ENCODE data around the gene SST. TPM values are rescaled to one million over a fixed set of nuclear protein-coding genes. Genes with fewer than 3 reads are reported as not detected.

Gene SST
- total RNA-seq, 1 donor from 2014 or later: not detected

- H3K27me3 ChIP-seq (ENCODE audit: control insufficient read depth, insufficient read depth, low read length): no peaks in the 10 kb centered on the region
- H3K36me3 ChIP-seq (ENCODE audit: control insufficient read depth, insufficient read depth, low read length): no peaks in the 10 kb centered on the region
- TF ChIP-seq CTCF (IDR thresholded peaks at IDR 0.05; ENCODE audit: insufficient read depth, low read length, severe bottlenecking): no peak
- FAIRE-seq (no peak), DNase-seq (ENCODE audit: low read depth) (peak; percentile 31)
- no peak overlapping the region for H3K4me3 ChIP-seq (ENCODE audit: low read depth, low read length)
Observed at GRCh38 chr3:187713504-187713903, 43.3 kb upstream of the SST start.

DNA sequence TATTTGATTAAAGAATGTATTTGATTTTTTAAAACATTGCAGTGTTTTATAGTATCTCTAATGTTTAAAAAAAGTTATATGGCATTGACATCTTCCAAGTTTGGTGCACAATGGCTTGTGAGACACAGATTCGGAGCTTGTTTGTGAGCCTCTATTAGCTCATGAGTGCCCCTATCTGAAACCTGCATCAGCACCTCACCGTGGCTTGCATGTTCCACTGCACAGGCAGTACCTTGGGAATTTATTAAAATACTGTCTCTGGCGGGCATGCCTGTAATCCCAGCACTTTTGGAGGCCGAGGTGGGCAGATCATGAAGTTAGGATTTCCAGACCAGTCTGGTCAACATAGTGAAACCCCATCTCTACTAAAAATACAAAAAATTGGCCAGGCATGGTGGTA, 39.0 kb upstream of the SST start:
- TF ChIP-seq CTCF (IDR thresholded peaks at IDR 0.05; ENCODE audit: insufficient read depth, low read length, severe bottlenecking): no peak
- FAIRE-seq: no peak
- H3K27me3 ChIP-seq (ENCODE audit: control insufficient read depth, insufficient read depth, low read length): no peaks in the 10 kb centered on the region
- H3K4me3 ChIP-seq (ENCODE audit: low read depth, low read length): no peak overlapping the region
- no peak for DNase-seq (ENCODE audit: low read depth)
- H3K36me3 ChIP-seq (ENCODE audit: control insufficient read depth, insufficient read depth, low read length): no peaks in the 10 kb centered on the region

GRCh38 chr3:187708696-187709095, 38.5 kb upstream of the SST start:
- Histone ChIP-seq H3K4me3 (ENCODE audit: low read depth, low read length) (no peak overlapping the region), H3K27me3 (ENCODE audit: control insufficient read depth, insufficient read depth, low read length) (no peaks in the 10 kb centered on the region), H3K36me3 (ENCODE audit: control insufficient read depth, insufficient read depth, low read length) (no peaks in the 10 kb centered on the region)
- DNase-seq (ENCODE audit: low read depth) (no peak), FAIRE-seq (no peak)
- no peak for TF ChIP-seq CTCF (IDR thresholded peaks at IDR 0.05; ENCODE audit: insufficient read depth, low read length, severe bottlenecking)

GRCh38 chr3:187706971-187707370, 36.8 kb upstream of the SST start:
- Histone ChIP-seq H3K36me3 (ENCODE audit: control insufficient read depth, insufficient read depth, low read length) (no peaks in the 10 kb centered on the region), H3K4me3 (ENCODE audit: low read depth, low read length) (no peak overlapping the region), H3K27me3 (ENCODE audit: control insufficient read depth, insufficient read depth, low read length) (no peaks in the 10 kb centered on the region)
- TF ChIP-seq CTCF (IDR thresholded peaks at IDR 0.05; ENCODE audit: insufficient read depth, low read length, severe bottlenecking): no peak
- FAIRE-seq (no peak), DNase-seq (ENCODE audit: low read depth) (no peak)

GRCh38 chr3:187705164-187705563, 35.0 kb upstream of the SST start:
- H3K36me3 ChIP-seq (ENCODE audit: control insufficient read depth, insufficient read depth, low read length): no peaks in the 10 kb centered on the region
- no peak for DNase-seq (ENCODE audit: low read depth)
- no peaks in the 10 kb centered on the region for H3K27me3 ChIP-seq (ENCODE audit: control insufficient read depth, insufficient read depth, low read length)
- FAIRE-seq: no peak
- H3K4me3 ChIP-seq (ENCODE audit: low read depth, low read length): no peak overlapping the region
- no peak for TF ChIP-seq CTCF (IDR thresholded peaks at IDR 0.05; ENCODE audit: insufficient read depth, low read length, severe bottlenecking)

DNA sequence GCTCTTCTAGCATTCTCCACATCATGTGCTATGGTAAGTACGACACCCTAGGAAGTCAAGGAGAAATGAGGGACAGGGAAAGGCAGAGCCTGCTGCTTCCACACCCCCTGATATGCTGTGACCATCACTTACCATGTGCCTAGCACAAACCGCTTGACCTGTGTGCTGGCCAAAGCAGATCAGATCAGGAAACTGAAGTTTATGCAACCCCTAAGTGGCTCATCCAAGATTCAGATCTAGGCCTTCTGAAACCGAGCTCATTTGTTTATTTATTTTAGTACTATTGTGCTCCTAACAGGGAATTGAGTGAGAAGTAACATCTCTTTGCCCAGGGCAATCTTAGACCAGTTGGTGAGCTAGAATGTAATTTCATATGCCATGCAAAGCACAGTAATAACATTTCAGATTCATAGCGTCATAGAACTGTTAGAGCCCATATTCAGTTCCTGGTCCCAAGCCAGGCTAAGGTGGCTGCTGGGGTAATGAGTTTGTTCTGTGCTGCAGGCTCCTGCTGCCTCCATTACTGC, 32.4 kb upstream of the SST start, which contains the start of gene RTP2:
TSS of gene RTP2 (minus strand) at position 51 of the 527 bp plus-strand sequence. CDS start 429 bp downstream, outside the sequence.
- Histone ChIP-seq H3K27me3 (ENCODE audit: control insufficient read depth, insufficient read depth, low read length) (no peaks in the 10 kb centered on the region), H3K4me3 (ENCODE audit: low read depth, low read length) (no peak within 1 kb of the TSS), H3K36me3 (ENCODE audit: control insufficient read depth, insufficient read depth, low read length) (no peaks in the 10 kb centered on the region)
- no peak for DNase-seq (ENCODE audit: low read depth)
- FAIRE-seq: no peak
- no peak for TF ChIP-seq CTCF (IDR thresholded peaks at IDR 0.05; ENCODE audit: insufficient read depth, low read length, severe bottlenecking)

All from bronchial epithelial cell (primary cell).